CD4-positive, alpha-beta T cell treated with Interleukin-17A for 1 hour (primary cell): Measurements from ENCODE around the gene KCNK18.

Experiments
- DNase-seq: peaks from one replicate; pipeline ENCODE4 v3.0.0-alpha.2; 2020

KCNK18 gene

DNA sequence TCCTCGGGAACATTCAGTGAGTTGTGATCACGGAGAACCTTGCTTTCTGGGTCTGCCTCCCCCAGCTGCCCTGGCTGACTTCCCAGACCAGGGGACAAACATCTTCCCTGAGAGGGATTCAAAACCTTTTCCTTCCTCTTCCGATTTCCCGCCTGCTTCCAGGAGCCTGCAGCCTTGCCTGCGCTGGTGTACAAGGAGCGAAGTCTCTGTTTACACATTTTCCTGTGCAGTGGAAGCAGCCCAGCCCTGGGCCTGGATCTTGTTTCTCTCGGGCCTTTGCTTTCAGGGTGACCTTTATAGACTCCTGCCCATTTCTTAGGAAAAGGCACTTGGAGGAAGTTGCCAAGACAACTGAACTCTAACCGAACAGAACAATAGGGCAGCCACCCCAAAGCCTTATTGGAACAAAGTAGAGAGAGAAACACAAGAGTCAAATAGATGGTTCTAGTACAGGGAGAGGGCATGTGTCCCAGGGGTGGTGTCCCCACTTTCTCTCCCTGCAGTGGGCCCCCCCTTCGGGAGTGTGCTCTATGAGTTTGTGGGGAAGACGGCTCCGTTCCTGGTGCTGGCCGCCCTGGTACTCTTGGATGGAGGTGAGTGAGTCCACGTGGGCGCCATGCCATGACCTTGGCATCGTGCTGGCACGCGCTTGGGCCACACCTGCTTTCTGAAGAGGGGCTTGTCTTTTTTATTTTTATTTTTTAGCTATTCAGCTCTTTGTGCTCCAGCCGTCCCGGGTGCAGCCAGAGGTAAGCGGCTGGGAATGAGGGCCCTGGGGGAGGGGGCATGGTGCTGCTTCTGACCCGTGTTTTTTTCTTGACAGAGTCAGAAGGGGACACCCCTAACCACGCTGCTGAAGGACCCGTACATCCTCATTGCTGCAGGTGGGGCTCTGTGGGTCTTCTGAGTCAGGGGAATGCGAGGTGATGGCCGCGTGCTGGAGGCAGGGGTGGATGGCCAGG is 57.8 kb downstream of the KCNK18 start:
- no peak for DNase-seq

- no peak for DNase-seq
Observed at GRCh38 chr10:117255835-117256460, 58.7 kb downstream of the KCNK18 start.

DNA sequence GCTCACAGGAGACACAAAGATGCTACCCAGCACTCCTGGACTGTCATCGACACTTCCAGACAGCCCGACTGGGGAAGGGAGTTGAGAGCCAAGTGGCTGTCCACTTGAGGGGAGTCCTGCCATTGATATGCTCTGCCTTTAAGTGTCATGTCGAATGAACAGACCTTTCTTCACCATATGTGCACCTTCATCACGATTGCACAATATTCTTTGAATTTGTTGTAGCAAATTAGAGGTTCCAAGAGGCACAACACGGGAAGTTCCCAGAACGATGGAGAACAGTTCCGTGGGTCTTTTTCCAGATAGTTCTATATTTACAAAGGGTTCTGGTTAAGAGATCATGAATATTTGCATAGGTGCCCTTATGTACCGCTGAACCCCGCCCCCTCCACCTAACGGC is 59.6 kb downstream of the KCNK18 start:
- DNase-seq = no peak

- no peak for DNase-seq
Observed at GRCh38 chr10:117257721-117258120, 60.4 kb downstream of the KCNK18 start.

DNA sequence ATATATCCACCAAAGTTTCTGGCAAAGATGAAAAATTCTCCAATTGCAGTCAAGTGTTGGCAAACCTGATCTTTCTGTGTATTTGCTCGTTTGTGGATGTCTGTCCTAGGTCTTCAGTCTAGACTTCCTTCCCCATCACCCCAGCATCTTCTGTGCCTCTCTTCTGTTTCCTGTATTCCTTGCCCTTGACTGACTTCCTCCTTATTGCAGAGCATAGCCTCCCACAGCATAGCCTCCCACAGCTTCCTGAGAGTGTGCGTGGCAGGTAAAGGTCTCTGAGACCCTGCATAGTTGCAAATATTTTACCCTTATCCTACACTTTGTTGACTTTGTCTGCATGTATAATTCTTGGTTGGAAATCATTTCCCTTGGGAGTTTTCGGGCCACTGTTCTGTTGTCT is 62.0 kb downstream of the KCNK18 start:
- no peak for DNase-seq
